K562 (cell line): ENCODE results near the gene PDCD1. TPM values are rescaled to one million over a fixed set of nuclear protein-coding genes. Genes with fewer than 3 reads are reported as not detected.

Experiments used
- MGA ChIP-seq: fragments of 450-650 bp; IDR thresholded peaks from 2 replicates; pipeline ENCODE4 v1.6.1; 2016; ENCODE audit warnings: mild to moderate bottlenecking, moderate library complexity
- MIER1 ChIP-seq: fragments of 450-650 bp; IDR thresholded peaks from 2 replicates; pipeline ENCODE4 v1.6.1; 2016; ENCODE audit warnings: antibody characterized with exemption, mild to moderate bottlenecking, low read depth
- PTBP1 ChIP-seq: fragments of 200-400 bp; formaldehyde crosslinking; IDR thresholded peaks from 2 replicates; pipeline ENCODE4 v1.6.1; 2017; ENCODE audit warnings: low read depth, low read length
- ZBTB7A ChIP-seq: IDR thresholded peaks from 2 replicates; pipeline ENCODE4 v1.6.1; 2011; ENCODE audit warnings: low read depth, mild to moderate bottlenecking, low read length, moderate library complexity, borderline replicate concordance; ENCODE audit not compliant: control insufficient read depth
- polyA plus RNA-seq, 8 experiments: library from polyadenylated mRNA; depleted of rRNA in 4 of 8; stranded (reverse) in 5 of 8; unstranded in 3 of 8; fragments of >200 nt; fragmentation: Nextera tagmentation in 2 of 8; fragmentation: Illumina TruSeq in 1 of 8; extraction: Ambion mirVana in 2 of 8; extraction: Trizol in 1 of 8; gene quantifications; 2 replicates each; pipeline versions ENCODE4 v1.2.1 to v1.2.3, GENCODE V29; 2011 to 2014; ENCODE audit warnings: inconsistent platforms in 1 of 8, missing spikeins in 1 of 8
- total RNA-seq, 7 experiments: library from RNA; depleted of rRNA in 6 of 7; stranded (reverse); fragments of >200 nt in 6 of 7; fragmentation: Illumina TruSeq in 2 of 7; extraction: Trizol in 2 of 7; gene quantifications; 2 replicates each; pipeline versions ENCODE4 v1.2.1 to v1.2.3, GENCODE V29; 2011 to 2021; ENCODE audit warnings: low replicate concordance in 1 of 7

Gene PDCD1
- total and polyA plus RNA-seq, 9 of the 15 experiments (the other 6 are each of a cell fraction or from before 2014, with no cell fraction given), result 0.15 to 2.5 (median 1.0) TPM; not detected in 2

- TF ChIP-seq MGA (0 out of 2 replicates have a peak, but pooled peaks have one; percentile 22), MIER1 (peak; percentile 57; the same call in 1 of the 2 replicates), ZBTB7A (peak; percentile 33; the same call in 1 of the 2 replicates), PTBP1 (0 out of 2 replicates have a peak, but pooled peaks have one; percentile 60)
Observed at GRCh38 chr2:241842620-241843211, 16.0 kb downstream of the PDCD1 start (continued).
